Thoracic aorta (tissue), 2 donors: Measurements from ENCODE around the gene PKIB. TPM values are rescaled to one million over a fixed set of nuclear protein-coding genes. Genes with fewer than 3 reads are reported as not detected.

Source experiments
- ATAC-seq: fragments of 150-250 bp; one replicate; pipeline ENCODE4 v1.8.0; 2017; ENCODE audit warnings: low read depth; ENCODE audit not compliant: insufficient number of reproducible peaks, low FRiP score
- DNase-seq: peaks from one replicate; pipeline ENCODE4 v3.0.0-alpha.2; 2020; ENCODE audit warnings: low spot score
- H3K27ac ChIP-seq, 2 donors: fragments of 200-600 bp; sonication (generic); 1 replicate in 1 of 2; 2 replicates in 1 of 2; pipeline ENCODE4 v1.5.1; 2016; ENCODE audit warnings: mild to moderate bottlenecking in 2 of 2, moderate library complexity in 2 of 2
- H3K27me3 ChIP-seq: fragments of 200-600 bp; sonication (generic); replicated peaks from 2 replicates; pipeline ENCODE4 v1.6.0; 2016; ENCODE audit warnings: mild to moderate bottlenecking; ENCODE audit not compliant: insufficient read depth
- H3K36me3 ChIP-seq: fragments of 200-600 bp; sonication (generic); one replicate; pipeline ENCODE4 v1.5.1; 2016
- H3K4me1 ChIP-seq, 2 donors: fragments of 200-600 bp; sonication (generic); 1 replicate in 1 of 2; 2 replicates in 1 of 2; pipeline versions ENCODE4 v1.5.1 to v1.6.0; 2016; ENCODE audit warnings: low read depth in 2 of 2, mild to moderate bottlenecking in 1 of 2; ENCODE audit not compliant: control insufficient read depth in 1 of 2
- H3K4me3 ChIP-seq: fragments of 200-600 bp; sonication (generic); 2 replicates; pipeline ENCODE4 v1.5.1; 2016; ENCODE audit warnings: mild to moderate bottlenecking
- H3K9me3 ChIP-seq: fragments of 200-600 bp; sonication (generic); 2 replicates; pipeline ENCODE4 v1.5.1; 2016
- total RNA-seq, 2 donors: library from RNA; depleted of rRNA; stranded (reverse); fragments of >200 nt; gene quantifications; one replicate each; pipeline versions ENCODE4 v1.1.0 to v1.2.3, GENCODE V29; 2016
- TF ChIP-seq, protein P1 (sequence below): fragments of 200-600 bp; sonication (generic); IDR thresholded peaks from one replicate; pipeline ENCODE4 v1.5.1; 2019; ENCODE audit warnings: antibody characterized with exemption

The PKIB gene
- total RNA-seq, 2 donors from 2014 or later: 0.81 to 6.0 TPM

DNA sequence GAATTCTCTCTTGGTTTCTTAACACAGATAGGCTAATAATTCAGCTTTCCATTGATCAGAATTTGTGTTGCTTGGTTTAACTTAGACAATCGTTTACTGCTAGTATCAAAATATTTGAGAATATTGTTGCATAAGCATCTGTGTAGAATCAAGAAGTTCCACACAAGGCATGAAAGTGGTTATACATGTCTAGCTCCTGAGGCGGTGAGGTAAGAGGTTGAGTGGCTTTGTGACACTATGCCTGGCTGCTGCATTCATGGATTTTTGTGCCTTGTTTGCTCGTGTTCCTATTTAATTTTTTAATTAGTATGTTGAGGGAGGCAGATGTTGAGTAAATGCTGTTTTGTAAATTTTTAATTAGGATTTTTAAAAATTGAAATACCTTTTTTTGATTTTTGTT is 10.2 kb downstream of the PKIB start:
- TF ChIP-seq, protein P1, sequence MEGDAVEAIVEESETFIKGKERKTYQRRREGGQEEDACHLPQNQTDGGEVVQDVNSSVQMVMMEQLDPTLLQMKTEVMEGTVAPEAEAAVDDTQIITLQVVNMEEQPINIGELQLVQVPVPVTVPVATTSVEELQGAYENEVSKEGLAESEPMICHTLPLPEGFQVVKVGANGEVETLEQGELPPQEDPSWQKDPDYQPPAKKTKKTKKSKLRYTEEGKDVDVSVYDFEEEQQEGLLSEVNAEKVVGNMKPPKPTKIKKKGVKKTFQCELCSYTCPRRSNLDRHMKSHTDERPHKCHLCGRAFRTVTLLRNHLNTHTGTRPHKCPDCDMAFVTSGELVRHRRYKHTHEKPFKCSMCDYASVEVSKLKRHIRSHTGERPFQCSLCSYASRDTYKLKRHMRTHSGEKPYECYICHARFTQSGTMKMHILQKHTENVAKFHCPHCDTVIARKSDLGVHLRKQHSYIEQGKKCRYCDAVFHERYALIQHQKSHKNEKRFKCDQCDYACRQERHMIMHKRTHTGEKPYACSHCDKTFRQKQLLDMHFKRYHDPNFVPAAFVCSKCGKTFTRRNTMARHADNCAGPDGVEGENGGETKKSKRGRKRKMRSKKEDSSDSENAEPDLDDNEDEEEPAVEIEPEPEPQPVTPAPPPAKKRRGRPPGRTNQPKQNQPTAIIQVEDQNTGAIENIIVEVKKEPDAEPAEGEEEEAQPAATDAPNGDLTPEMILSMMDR: no peak
- H3K36me3 ChIP-seq: no peaks in the 10 kb centered on the region
- H3K27ac ChIP-seq: no peak overlapping the region
- H3K27me3 ChIP-seq: no peaks in the 10 kb centered on the region
- H3K4me1 ChIP-seq: no peaks in the 10 kb centered on the region
- no peak for DNase-seq
- H3K4me3 ChIP-seq: no peak overlapping the region
- no peak for ATAC-seq
- no peaks in the 10 kb centered on the region for H3K9me3 ChIP-seq

DNA sequence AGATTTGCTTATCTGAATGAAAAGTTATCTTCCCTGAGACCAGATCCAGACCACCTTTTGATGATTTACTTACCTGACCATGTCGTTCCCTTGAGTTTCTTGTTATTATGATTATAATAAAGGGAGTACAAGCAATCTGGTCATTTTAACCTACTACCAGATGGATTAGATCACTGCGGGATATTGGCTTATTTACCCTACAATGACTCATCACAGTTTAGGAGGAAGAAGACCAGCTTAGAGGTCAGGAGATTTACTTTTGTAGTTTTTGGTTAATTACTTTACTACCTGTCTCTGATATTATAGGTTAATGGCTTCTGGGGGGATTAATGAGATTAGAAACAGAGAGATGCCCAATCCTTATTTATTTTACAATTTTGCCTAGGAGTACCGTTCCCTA is 10.7 kb downstream of the PKIB start:
- no peaks in the 10 kb centered on the region for H3K4me1 ChIP-seq
- ATAC-seq (no peak), DNase-seq (no peak)
- no peaks in the 10 kb centered on the region for H3K27me3 ChIP-seq
- H3K36me3 ChIP-seq: no peaks in the 10 kb centered on the region
- H3K9me3 ChIP-seq: no peaks in the 10 kb centered on the region
- no peak overlapping the region for H3K4me3 ChIP-seq
- no peak overlapping the region for H3K27ac ChIP-seq
- TF ChIP-seq, protein P1: no peak

DNA sequence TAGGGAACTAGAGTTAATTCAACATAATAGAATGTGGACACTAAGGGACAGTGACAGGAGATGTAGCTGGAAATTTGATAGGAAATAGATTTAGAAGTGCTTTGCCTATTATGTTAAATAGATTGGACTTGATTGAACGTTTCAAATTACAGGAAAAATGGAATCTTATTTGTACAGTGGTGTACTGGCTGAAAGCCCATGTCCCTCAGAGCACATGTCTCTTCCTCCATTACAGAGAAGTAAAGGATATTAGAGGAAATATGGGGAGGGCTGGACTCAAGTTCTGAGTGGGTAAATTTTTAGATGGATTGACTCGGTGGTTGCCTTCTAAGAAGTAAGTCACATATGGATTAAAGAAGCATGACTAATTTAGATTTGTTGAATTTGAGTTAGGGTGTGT is 11.4 kb downstream of the PKIB start:
- ATAC-seq (no peak), DNase-seq (no peak)
- TF ChIP-seq, protein P1: no peak
- no peaks in the 10 kb centered on the region for H3K27me3 ChIP-seq
- H3K36me3 ChIP-seq: no peaks in the 10 kb centered on the region
- no peaks in the 10 kb centered on the region for H3K9me3 ChIP-seq
- H3K27ac ChIP-seq: no peak overlapping the region
- H3K4me3 ChIP-seq: no peak overlapping the region
- no peaks in the 10 kb centered on the region for H3K4me1 ChIP-seq

DNA sequence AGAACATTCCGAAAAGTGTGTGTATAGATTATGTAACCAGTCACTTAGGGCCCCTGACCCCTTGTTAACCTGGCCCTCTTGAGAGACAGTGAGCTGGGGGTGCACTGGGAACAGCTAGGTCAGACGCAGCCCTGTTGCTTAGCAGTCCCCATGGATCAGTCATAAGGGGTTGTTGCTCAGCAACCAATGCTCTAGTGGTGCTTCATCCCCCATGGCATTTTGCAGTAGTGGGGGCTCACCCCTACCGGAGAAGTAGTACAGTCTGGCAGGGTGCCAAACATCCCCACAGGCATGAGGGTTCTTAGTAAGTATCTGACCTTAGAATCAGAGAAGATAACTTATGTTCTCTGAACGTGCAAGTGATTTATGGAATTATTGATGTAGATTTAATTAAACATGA is 12.3 kb downstream of the PKIB start:
- TF ChIP-seq, protein P1: no peak
- no peaks in the 10 kb centered on the region for H3K9me3 ChIP-seq
- no peak overlapping the region for H3K27ac ChIP-seq
- H3K27me3 ChIP-seq: no peaks in the 10 kb centered on the region
- no peak overlapping the region for H3K4me3 ChIP-seq
- DNase-seq (no peak), ATAC-seq (no peak)
- H3K36me3 ChIP-seq: no peaks in the 10 kb centered on the region
- no peaks in the 10 kb centered on the region for H3K4me1 ChIP-seq

DNA sequence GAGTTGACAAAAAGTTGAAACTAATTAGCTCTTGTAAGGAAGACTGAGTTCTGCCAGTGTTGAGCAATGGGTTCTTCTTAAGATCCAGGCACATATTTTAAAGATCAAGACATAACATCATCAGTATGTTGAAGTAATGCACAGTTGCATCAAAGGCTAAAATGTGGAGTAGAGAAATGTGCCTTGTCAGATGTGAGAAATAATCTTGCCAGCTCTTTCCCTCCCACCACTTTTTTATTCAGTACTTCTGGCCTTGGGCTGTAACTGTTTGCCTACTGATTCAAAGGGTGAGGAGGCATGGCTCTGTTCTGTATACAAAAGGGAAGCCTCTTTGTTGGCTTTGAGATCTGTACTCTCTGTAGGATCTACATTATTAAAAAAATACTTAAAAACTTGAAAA is 13.1 kb downstream of the PKIB start:
- no peaks in the 10 kb centered on the region for H3K36me3 ChIP-seq
- no peaks in the 10 kb centered on the region for H3K9me3 ChIP-seq
- no peaks in the 10 kb centered on the region for H3K4me1 ChIP-seq
- DNase-seq: no peak
- H3K27ac ChIP-seq: no peak overlapping the region
- no peak for ATAC-seq
- no peak overlapping the region for H3K4me3 ChIP-seq
- TF ChIP-seq, protein P1: no peak
- H3K27me3 ChIP-seq: no peaks in the 10 kb centered on the region
